ENCODE results near the gene CSH1. TPM values are rescaled to one million over a fixed set of nuclear protein-coding genes. Genes with fewer than 3 reads are reported as not detected.
A peak's percentile ranks its signal among the peaks of the same experiment; 100 is the strongest.

CSH1 gene
- total RNA-seq, 1 experiment from 2014 or later = not detected

DNA sequence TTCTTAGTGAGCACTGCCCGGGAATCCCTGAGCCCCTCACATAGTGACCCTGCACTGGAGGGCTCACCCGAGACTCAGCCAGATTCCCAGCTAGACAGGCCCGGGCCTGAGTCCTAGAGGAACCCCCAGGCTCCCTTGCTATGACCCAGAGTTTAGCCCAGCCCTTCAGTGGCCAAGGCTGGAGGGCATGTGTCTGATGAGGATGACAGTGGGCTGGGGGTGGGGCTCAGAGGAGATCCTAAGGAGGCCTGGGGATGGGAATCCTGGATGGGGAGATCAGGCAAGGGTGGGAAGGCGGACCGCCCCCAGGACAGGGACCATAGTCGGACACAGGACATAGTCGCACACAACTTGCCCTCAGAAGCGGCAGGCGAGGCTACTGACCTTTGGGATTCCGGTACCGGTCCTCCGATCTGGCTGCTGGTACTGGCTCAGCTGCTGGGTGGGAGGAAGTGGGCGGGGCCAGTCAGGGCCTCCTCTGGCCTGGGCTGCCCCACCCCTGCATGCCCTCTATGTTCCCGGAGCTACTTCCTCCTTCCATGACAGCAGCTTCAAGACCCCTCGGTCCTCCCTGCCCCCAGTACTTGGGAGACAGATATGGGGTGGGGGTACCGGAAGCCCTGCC, 34.7 kb upstream of the CSH1 start:
- Histone ChIP-seq H3K27ac (ENCODE audit: insufficient read length, low read depth, low read length) (no peak overlapping the region), H2BK15ac (ENCODE audit: low read depth, low read length) (no peak overlapping the region), H4K8ac (replicated peaks; ENCODE audit: insufficient read length, low read depth, low read length) (no peak overlapping the region), H3K23ac (ENCODE audit: insufficient read length, low read depth, low read length) (no peak overlapping the region), H3K18ac (ENCODE audit: insufficient read length, low read depth, low read length) (no peak overlapping the region), H4K91ac (ENCODE audit: insufficient read length, low read depth, low read length) (no peak overlapping the region), H3K9ac (ENCODE audit: extremely low read depth, insufficient read length, low read length) (no peak overlapping the region), H2AK5ac (ENCODE audit: insufficient read length, low read length) (no peak overlapping the region), H3K9me3 (ENCODE audit: control insufficient read depth, low read depth, low read length) (no peaks in the 10 kb centered on the region), H2BK12ac (ENCODE audit: insufficient read length, low read depth, low read length) (no peak overlapping the region), H3K79me2 (ENCODE audit: insufficient read depth, low read length) (no peaks in the 10 kb centered on the region), H3K27me3 (ENCODE audit: insufficient read depth, low read length) (no peaks in the 10 kb centered on the region), H4K5ac (ENCODE audit: insufficient read length, low read depth, low read length) (no peak overlapping the region), H3K14ac (ENCODE audit: insufficient read depth, low read length) (no peak overlapping the region; the same call in 1 of the 2 replicates), H2AFZ (ENCODE audit: low read length) (no peak overlapping the region), H2BK5ac (ENCODE audit: insufficient read length, low read length) (no peak overlapping the region), H3K4me1 (ENCODE audit: insufficient read depth, low read length) (no peaks in the 10 kb centered on the region; the same call in 1 of the 2 replicates), H2BK120ac (ENCODE audit: low read depth, low read length, poor library complexity, severe bottlenecking) (no peak overlapping the region), H3K23me2 (ENCODE audit: insufficient read length, low read depth, low read length, poor library complexity, severe bottlenecking) (no peaks in the 10 kb centered on the region), H2BK20ac (ENCODE audit: low read depth, low read length, poor library complexity, severe bottlenecking) (no peak overlapping the region), H3K4ac (ENCODE audit: low read depth, low read length) (no peak overlapping the region), H4K20me1 (ENCODE audit: control insufficient read depth, insufficient read depth, insufficient read length) (no peaks in the 10 kb centered on the region), H3K79me1 (ENCODE audit: insufficient read depth, low read depth, low read length, poor library complexity, severe bottlenecking) (no peaks in the 10 kb centered on the region), H3K4me2 (ENCODE audit: insufficient read depth, insufficient read length, low read length) (no peak overlapping the region), H3K56ac (ENCODE audit: insufficient read length, low read depth, low read length) (no peak overlapping the region), H3T11ph (ENCODE audit: low read length) (no peak overlapping the region)
- DNase-seq = peak; percentile 91
- Mint-ChIP-seq H3K27ac (peak overlapping the region; percentile 36 to 85 (median 52); a peak in 6 of 7 replicates), H3K9me3 (no peaks in the 10 kb centered on the region), H3K4me3 (no peak overlapping the region), H3K27me3 (ENCODE audit: low read depth) (no peaks in the 10 kb centered on the region; the same call in 1 of the 2 replicates), H3K4me1 (peaks cover 15 to 21% of the 10 kb centered on the region in 2 experiments), H3K36me3 (ENCODE audit: insufficient read depth in 1 of 3, low read depth in 3 of 3) (no peaks in the 10 kb centered on the region; a peak in 1 of 7 replicates)
- no CpG with 5 or more reads among the region's 16 CpGs for WGBS (ENCODE audit: extremely low coverage, insufficient read length, low lambda C conversion rate)
- TF ChIP-seq, protein P1, sequence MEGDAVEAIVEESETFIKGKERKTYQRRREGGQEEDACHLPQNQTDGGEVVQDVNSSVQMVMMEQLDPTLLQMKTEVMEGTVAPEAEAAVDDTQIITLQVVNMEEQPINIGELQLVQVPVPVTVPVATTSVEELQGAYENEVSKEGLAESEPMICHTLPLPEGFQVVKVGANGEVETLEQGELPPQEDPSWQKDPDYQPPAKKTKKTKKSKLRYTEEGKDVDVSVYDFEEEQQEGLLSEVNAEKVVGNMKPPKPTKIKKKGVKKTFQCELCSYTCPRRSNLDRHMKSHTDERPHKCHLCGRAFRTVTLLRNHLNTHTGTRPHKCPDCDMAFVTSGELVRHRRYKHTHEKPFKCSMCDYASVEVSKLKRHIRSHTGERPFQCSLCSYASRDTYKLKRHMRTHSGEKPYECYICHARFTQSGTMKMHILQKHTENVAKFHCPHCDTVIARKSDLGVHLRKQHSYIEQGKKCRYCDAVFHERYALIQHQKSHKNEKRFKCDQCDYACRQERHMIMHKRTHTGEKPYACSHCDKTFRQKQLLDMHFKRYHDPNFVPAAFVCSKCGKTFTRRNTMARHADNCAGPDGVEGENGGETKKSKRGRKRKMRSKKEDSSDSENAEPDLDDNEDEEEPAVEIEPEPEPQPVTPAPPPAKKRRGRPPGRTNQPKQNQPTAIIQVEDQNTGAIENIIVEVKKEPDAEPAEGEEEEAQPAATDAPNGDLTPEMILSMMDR (conservative IDR thresholded peaks at IDR 0.05) = no peak
